ENCODE results near the gene ZNF613. TPM values are rescaled to one million over a fixed set of nuclear protein-coding genes. Genes with fewer than 3 reads are reported as not detected.
"Not testable (repeated sequence)": the region's sequence is repeated elsewhere in the genome, so short reads cannot be mapped to it uniquely, and the experiment has no call there.

Gene ZNF613
- total and polyA plus RNA-seq, 9 donors = 4.9 to 8.0 (median 5.9) TPM

DNA sequence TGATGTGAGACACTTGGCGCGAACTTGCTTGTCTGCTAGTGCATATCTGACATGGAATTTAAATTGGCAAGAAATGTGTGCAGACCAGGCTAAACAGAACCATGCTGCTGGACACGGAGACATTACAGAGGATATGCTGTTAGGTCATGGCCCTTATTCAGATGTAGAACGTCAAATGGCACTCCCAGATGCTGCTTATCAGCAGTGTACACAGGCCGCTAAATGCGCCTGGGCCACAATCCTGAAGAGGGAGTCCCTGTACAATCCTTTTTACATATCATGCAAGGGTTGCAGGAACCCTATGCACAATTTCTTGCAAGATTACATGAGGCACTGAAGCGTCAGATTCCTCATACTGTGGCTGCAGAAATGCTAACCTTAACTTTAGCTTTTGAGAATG, 50.1 kb downstream of the ZNF613 start:
- DNase-seq = no peak
- H3K4me3 ChIP-seq = no peak overlapping the region
- H3K9me3 ChIP-seq = peaks cover 5 to 82% of the 10 kb centered on the region in 2 donors
- 85 to 88% (median 86%) methylated on average over 7 of the region's 7 CpGs for WGBS, 3 donors
- no peaks in the 10 kb centered on the region for H3K4me1 ChIP-seq (ENCODE audit: insufficient read depth)
- no peaks in the 10 kb centered on the region for H3K27me3 ChIP-seq
- H3K36me3 ChIP-seq = peaks cover 6% of the 10 kb centered on the region
- no peak overlapping the region for H3K27ac ChIP-seq
- intact Hi-C loops (cut with DNase I) = no loop called here
- TF ChIP-seq, protein P1, sequence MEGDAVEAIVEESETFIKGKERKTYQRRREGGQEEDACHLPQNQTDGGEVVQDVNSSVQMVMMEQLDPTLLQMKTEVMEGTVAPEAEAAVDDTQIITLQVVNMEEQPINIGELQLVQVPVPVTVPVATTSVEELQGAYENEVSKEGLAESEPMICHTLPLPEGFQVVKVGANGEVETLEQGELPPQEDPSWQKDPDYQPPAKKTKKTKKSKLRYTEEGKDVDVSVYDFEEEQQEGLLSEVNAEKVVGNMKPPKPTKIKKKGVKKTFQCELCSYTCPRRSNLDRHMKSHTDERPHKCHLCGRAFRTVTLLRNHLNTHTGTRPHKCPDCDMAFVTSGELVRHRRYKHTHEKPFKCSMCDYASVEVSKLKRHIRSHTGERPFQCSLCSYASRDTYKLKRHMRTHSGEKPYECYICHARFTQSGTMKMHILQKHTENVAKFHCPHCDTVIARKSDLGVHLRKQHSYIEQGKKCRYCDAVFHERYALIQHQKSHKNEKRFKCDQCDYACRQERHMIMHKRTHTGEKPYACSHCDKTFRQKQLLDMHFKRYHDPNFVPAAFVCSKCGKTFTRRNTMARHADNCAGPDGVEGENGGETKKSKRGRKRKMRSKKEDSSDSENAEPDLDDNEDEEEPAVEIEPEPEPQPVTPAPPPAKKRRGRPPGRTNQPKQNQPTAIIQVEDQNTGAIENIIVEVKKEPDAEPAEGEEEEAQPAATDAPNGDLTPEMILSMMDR (IDR thresholded peaks at IDR 0.05) = no peak
- TF ChIP-seq EP300 (IDR thresholded peaks at IDR 0.05) (no peak), POLR2A (IDR thresholded peaks at IDR 0.05) (no peak)

DNA sequence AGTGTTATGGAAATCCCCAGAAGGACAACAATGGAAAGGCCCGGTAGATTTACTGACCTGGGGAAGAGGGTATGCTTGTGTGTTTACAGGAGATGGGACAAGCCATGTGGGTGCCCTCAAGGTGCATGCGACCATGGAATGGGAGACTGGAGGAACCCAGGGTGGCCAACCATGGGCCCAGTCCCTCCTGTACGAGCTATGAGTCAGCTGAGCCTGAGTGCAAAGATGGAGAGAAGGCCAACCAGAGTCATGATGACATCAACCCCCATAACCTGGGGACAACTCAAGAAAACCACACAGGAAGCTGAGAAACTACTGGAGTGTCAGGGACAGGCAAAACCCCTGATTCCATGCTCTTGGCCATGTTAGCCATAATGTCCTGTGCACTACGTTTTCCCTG, 51.6 kb downstream of the ZNF613 start:
- WGBS, 3 donors = 92 to 98% (median 95%) methylated on average over 4 of the region's 4 CpGs
- Histone ChIP-seq H3K9me3 (peaks cover 0 to 80% of the 10 kb centered on the region in 2 donors), H3K27ac (no peak overlapping the region), H3K27me3 (no peaks in the 10 kb centered on the region), H3K4me3 (no peak overlapping the region), H3K4me1 (ENCODE audit: insufficient read depth) (no peaks in the 10 kb centered on the region), H3K36me3 (no peaks in the 10 kb centered on the region)
- no peak for TF ChIP-seq POLR2A (IDR thresholded peaks at IDR 0.05)
- intact Hi-C loops (cut with DNase I) = no loop called here
- no peak for DNase-seq

DNA sequence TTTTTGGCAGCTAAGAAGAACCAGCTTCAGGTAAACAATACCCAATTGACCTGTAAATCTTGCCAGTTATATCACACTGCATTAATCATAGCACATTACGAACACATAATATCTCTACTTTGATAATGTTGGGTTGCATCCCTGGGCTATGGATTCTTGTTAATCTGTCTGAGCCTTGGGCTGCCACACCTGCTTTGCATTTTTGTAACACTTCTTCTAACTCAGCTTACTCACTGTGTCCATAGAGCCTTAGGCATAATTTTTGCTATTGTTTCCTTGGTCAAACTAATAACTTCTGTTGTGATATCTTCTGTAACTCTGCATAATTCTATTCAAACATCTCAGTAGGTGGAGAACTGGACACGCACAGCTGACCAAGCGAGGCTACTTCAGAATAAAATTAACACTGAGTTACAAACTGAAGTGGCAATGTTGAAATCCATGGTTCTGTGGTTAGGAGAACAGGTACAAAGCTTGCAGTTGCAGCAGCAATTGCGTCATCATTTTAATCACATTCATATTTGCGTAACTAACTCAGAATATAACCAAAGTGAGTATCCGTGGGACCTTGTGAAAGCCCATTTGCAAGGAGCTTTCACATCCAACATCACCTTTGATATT, 53.0 kb downstream of the ZNF613 start:
- H3K4me3 ChIP-seq = no peak overlapping the region
- H3K36me3 ChIP-seq = no peaks in the 10 kb centered on the region
- TF ChIP-seq, protein P1 (IDR thresholded peaks at IDR 0.05) = no peak
- TF ChIP-seq POLR2A (IDR thresholded peaks at IDR 0.05) = no peak
- TF ChIP-seq EP300 (IDR thresholded peaks at IDR 0.05) = no peak
- DNase-seq = no peak
- intact Hi-C loops (cut with DNase I) = no loop called here
- H3K4me1 ChIP-seq (ENCODE audit: insufficient read depth) = no peaks in the 10 kb centered on the region
- 94 to 97% (median 97%) methylated on average over 6 of the region's 6 CpGs for WGBS, 3 donors
- H3K27me3 ChIP-seq = no peaks in the 10 kb centered on the region
- peaks cover 0 to 68% of the 10 kb centered on the region in 2 donors for H3K9me3 ChIP-seq
- no peak overlapping the region for H3K27ac ChIP-seq

DNA sequence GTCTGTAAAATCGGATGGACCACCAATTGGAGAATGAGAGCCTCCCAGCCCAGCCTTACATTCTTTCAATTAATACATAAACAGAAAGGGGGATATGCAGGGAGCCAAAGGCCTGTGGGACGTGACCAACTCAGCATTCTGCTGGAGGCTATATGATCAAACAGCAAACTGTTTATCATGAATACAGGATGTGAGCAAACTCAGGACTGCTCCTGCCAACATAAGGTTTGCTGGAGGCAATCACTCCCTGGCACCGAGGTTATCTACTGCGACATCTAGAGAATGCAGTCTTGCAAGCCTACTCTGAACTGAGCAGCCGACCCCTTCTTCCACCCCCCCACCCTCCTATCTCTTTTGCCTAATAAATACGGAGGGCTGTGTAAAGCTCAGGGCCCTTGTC, 53.7 kb downstream of the ZNF613 start:
- H3K36me3 ChIP-seq; H3K27me3 ChIP-seq; H3K27ac ChIP-seq; H3K4me3 ChIP-seq; DNase-seq; H3K4me1 ChIP-seq (ENCODE audit: insufficient read depth); intact Hi-C loops (cut with DNase I): not testable (repeated sequence)
- peaks cover 0 to 64% of the 10 kb centered on the region in 2 donors for H3K9me3 ChIP-seq
- WGBS, 3 donors = 91 to 96% (median 95%) methylated on average over 6 of the region's 6 CpGs

DNA sequence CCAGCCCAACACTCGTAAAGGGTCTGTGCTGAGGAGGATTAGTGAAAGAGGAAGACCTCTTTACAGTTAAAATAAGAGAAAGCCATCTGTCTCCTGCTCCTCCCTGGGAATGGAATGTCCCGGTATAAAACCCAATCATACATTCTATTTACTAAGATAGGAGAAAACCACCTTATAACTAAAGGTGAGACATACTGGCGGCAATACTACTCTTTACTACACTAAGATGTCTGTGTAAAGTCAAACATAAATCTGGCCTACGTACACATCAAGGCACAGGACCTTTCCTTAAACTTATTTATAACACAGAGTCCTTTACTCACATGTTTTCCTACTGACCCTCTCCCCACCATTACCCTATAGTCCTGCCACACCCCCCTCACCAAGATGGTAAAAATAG, 56.1 kb downstream of the ZNF613 start:
- H3K27me3 ChIP-seq = no peaks in the 10 kb centered on the region
- TF ChIP-seq, protein P1 (IDR thresholded peaks at IDR 0.05) = no peak
- TF ChIP-seq POLR2A (IDR thresholded peaks at IDR 0.05) (no peak), EP300 (IDR thresholded peaks at IDR 0.05) (no peak)
- WGBS, 3 donors = 90 to 97% (median 92%) methylated on average over 4 of the region's 4 CpGs
- no peak overlapping the region for H3K4me3 ChIP-seq
- no peak for DNase-seq
- peaks cover 0 to 41% of the 10 kb centered on the region in 2 donors for H3K9me3 ChIP-seq
- intact Hi-C loops (cut with DNase I) = no loop called here
- peaks cover 3% of the 10 kb centered on the region for H3K4me1 ChIP-seq (ENCODE audit: insufficient read depth)
- H3K27ac ChIP-seq = no peak overlapping the region
- no peaks in the 10 kb centered on the region for H3K36me3 ChIP-seq

Data from ovary (tissue), 9 donors.